ENCODE results near the gene SPATA2L. TPM values are rescaled to one million over a fixed set of nuclear protein-coding genes. Genes with fewer than 3 reads are reported as not detected.

SPATA2L gene
- total and polyA plus RNA-seq, 2 of the 13 experiments (the other 11 are each of a cell fraction or from before 2014, with no cell fraction given): 9.1 to 20.7 TPM

DNA sequence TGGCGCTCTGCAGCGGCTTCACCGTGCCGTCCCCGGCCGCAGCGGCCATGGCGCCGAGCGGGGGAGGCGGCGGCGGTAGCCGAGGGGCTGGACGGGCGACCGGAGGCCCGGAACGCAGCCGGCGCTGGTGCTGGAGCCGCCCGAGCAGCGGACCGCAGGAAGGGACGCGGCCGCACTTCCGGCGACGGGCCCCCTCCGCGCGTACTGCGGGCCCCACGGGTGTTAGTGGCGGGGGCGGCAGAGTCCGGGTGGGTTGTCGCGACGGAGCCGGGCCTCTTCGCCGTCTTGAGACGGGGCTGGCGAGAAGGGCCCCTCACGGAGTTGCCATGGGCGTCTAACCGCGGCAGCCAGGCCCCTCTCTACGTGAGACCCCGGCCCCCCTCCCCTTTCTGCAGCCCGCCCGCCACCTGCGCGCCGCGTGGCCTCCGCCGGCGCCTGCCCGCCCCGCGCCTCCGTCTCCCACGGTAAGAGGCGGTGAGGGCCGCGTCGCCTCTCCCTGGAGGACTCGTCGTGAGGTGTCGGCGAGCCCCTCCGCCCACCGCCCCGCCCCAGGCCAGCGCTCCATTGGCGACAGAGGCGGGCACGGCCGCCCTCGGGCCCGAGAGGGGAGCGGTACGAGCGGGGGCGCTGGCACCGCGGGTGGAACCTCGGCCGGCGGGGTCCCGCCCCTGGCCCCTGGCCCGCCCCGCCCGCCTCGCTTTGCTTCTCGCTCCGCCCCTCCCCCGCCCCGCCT, 19.5 kb upstream of the SPATA2L start, which contains the start of the genes VPS9D1 and ZNF276 (continued):
- no peak for TF ChIP-seq LRRFIP1 (CRISPR knock-in tag; conservative IDR thresholded peaks at IDR 0.05)
- TF ChIP-seq ZNF777 (CRISPR knock-in tag; IDR thresholded peaks at IDR 0.05): peak; percentile 88
- peak; percentile 53; the same call in 1 of the 2 replicates for TF ChIP-seq NCOA2 (CRISPR knock-in tag; IDR thresholded peaks at IDR 0.05)
- TF ChIP-seq ZNF567 (CRISPR knock-in tag; IDR thresholded peaks at IDR 0.05; ENCODE audit: borderline replicate concordance): no peak; the same call in 1 of the 2 replicates
- TF ChIP-seq ARNT2 (CRISPR knock-in tag; IDR thresholded peaks at IDR 0.05; ENCODE audit: low read depth): peak; percentile 90
- TF ChIP-seq EEA1 (CRISPR knock-in tag; IDR thresholded peaks at IDR 0.05; ENCODE audit: borderline replicate concordance): peak; percentile 94; the same call in 1 of the 2 replicates
- no peak for TF ChIP-seq HNF4A (CRISPR knock-in tag; IDR thresholded peaks at IDR 0.05)
- TF ChIP-seq BRCA1 (CRISPR knock-in tag; IDR thresholded peaks at IDR 0.05): peak; percentile 18; the same call in 1 of the 2 replicates
- TF ChIP-seq ZBTB8A (CRISPR knock-in tag; IDR thresholded peaks at IDR 0.05; ENCODE audit: borderline replicate concordance, low read depth): peak; percentile 53; the same call in 1 of the 2 replicates
- peak; percentile 69; the same call in 1 of the 2 replicates for TF ChIP-seq TSC22D2 (CRISPR knock-in tag; IDR thresholded peaks at IDR 0.05; ENCODE audit: borderline replicate concordance)
- TF ChIP-seq HOXD1 (CRISPR knock-in tag; IDR thresholded peaks at IDR 0.05): peak; percentile 91
- TF ChIP-seq GABPB1 (CRISPR knock-in tag; IDR thresholded peaks at IDR 0.05): peak; percentile 95
- no peak for TF ChIP-seq ZNF496 (CRISPR knock-in tag; IDR thresholded peaks at IDR 0.05; ENCODE audit: insufficient replicate concordance)
- TF ChIP-seq HOXA5 (CRISPR knock-in tag; IDR thresholded peaks at IDR 0.05): peak; percentile 91
- peak; percentile 16; the same call in 1 of the 2 replicates for TF ChIP-seq FOSL2 (CRISPR knock-in tag; IDR thresholded peaks at IDR 0.05)
- no peak for TF ChIP-seq SNRNP70 (IDR thresholded peaks at IDR 0.05; ENCODE audit: low read depth, low read length)
- TF ChIP-seq CENPT (CRISPR knock-in tag; IDR thresholded peaks at IDR 0.05; ENCODE audit: low read depth): no peak; the same call in 1 of the 2 replicates
- peak; percentile 86 for TF ChIP-seq KDM3A (CRISPR knock-in tag; IDR thresholded peaks at IDR 0.05; ENCODE audit: low read depth)
- TF ChIP-seq, protein P1, sequence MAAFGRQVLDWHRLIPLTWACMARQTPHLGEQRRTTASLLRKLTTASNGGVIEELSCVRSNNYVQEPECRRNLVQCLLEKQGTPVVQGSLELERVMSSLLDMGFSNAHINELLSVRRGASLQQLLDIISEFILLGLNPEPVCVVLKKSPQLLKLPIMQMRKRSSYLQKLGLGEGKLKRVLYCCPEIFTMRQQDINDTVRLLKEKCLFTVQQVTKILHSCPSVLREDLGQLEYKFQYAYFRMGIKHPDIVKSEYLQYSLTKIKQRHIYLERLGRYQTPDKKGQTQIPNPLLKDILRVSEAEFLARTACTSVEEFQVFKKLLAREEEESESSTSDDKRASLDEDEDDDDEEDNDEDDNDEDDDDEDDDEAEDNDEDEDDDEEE (CRISPR knock-in tag; IDR thresholded peaks at IDR 0.05): peak; percentile 96; the same call in 1 of the 2 replicates
- TF ChIP-seq NR2C2 (CRISPR knock-in tag; IDR thresholded peaks at IDR 0.05; ENCODE audit: borderline replicate concordance): peak; percentile 82
- TF ChIP-seq ZNF564 (CRISPR knock-in tag; IDR thresholded peaks at IDR 0.05): peak; percentile 97
- no peak for TF ChIP-seq ZNF282 (IDR thresholded peaks at IDR 0.05; ENCODE audit: partially characterized antibody)
- peak; percentile 52; the same call in 1 of the 2 replicates for TF ChIP-seq FUBP1 (CRISPR knock-in tag; IDR thresholded peaks at IDR 0.05; ENCODE audit: borderline replicate concordance)
